T-cell (primary cell): Measurements from ENCODE around the gene FHOD3. TPM values are rescaled to one million over a fixed set of nuclear protein-coding genes. Genes with fewer than 3 reads are reported as not detected.

ENCODE experiments used
- ATAC-seq, 4 experiments: fragments of 200-7000 bp in 3 of 4; fragments of 150-1000 bp in 1 of 4; cut with Tn5 transposase; replicated peaks in 1 of 4; 1 replicate in 3 of 4; 2 replicates in 1 of 4; pipeline ENCODE4 v1.10.0; 2021; ENCODE audit warnings: moderate library complexity in 3 of 4, mild to moderate bottlenecking in 2 of 4, moderate number of reproducible peaks in 1 of 4
- CTCF ChIA-PET, 2 donors: fragments of 300-600 bp; sonication (Branson Sonifier 250); formaldehyde crosslinking; loops; one replicate each; lab custom pipeline; 2022; ENCODE audit warnings: antibody characterized with exemption in 2 of 2; lab: Charles Lee
- POLR2A ChIA-PET, 2 donors: fragments of 300-600 bp; sonication (Branson Sonifier 250); formaldehyde crosslinking; loops; one replicate each; lab custom pipeline; 2022; ENCODE audit warnings: antibody characterized with exemption in 2 of 2; lab: Charles Lee
- DNase-seq, 35 experiments: peaks; one replicate each; pipeline versions ENCODE4 v3.0.0 to v3.0.0-alpha.2; 2013 to 2023
- H3K27ac ChIP-seq: one replicate; pipeline ENCODE4 v1.5.1; 2013; ENCODE audit warnings: low read length
- H3K27me3 ChIP-seq, 2 experiments: replicated peaks in 1 of 2; 1 replicate in 1 of 2; 2 replicates in 1 of 2; pipeline versions ENCODE4 v1.6.1 to v1.7.0; 2013; ENCODE audit warnings: low read length in 1 of 2, mixed read lengths in 1 of 2; ENCODE audit not compliant: control insufficient read depth in 2 of 2, insufficient read depth in 2 of 2; ENCODE audit errors: extremely low read depth in 1 of 2
- H3K36me3 ChIP-seq, 2 donors: 1 replicate in 1 of 2; 2 replicates in 1 of 2; pipeline versions ENCODE4 v1.6.1 to v1.7.0; 2013; ENCODE audit warnings: low read length in 1 of 2; ENCODE audit not compliant: control insufficient read depth in 2 of 2, insufficient read depth in 1 of 2; ENCODE audit errors: extremely low read depth in 1 of 2
- H3K4me1 ChIP-seq, 2 experiments: 1 replicate in 1 of 2; 2 replicates in 1 of 2; pipeline versions ENCODE4 v1.6.1 to v1.7.0; 2013; ENCODE audit warnings: low read length in 2 of 2, mixed read lengths in 1 of 2; ENCODE audit not compliant: insufficient read depth in 2 of 2, control insufficient read depth in 1 of 2; ENCODE audit errors: extremely low read depth in 1 of 2
- H3K4me3 ChIP-seq, 2 donors: 1 replicate in 1 of 2; 2 replicates in 1 of 2; pipeline versions ENCODE4 v1.5.1 to v1.7.0; 2013; ENCODE audit warnings: mild to moderate bottlenecking in 2 of 2, low read length in 1 of 2, moderate library complexity in 1 of 2; ENCODE audit not compliant: control insufficient read depth in 1 of 2; ENCODE audit errors: extremely low read depth in 1 of 2
- H3K9me3 ChIP-seq: 2 replicates; pipeline ENCODE4 v1.7.0; 2013
- H3K27ac Mint-ChIP-seq, 2 donors: one replicate each; pipeline ENCODE4 v1.8.0; 2020 to 2021; ENCODE audit warnings: mild to moderate bottlenecking in 2 of 2, mixed read lengths in 2 of 2
- H3K27me3 Mint-ChIP-seq, 2 donors: one replicate each; pipeline ENCODE4 v1.8.0; 2021 to 2022; ENCODE audit warnings: mixed read lengths in 2 of 2
- H3K36me3 Mint-ChIP-seq: one replicate; pipeline ENCODE4 v1.8.0; 2021; ENCODE audit warnings: mixed read lengths
- H3K4me1 Mint-ChIP-seq, 3 donors: one replicate each; pipeline ENCODE4 v1.8.0; 2020 to 2022; ENCODE audit warnings: mixed read lengths in 3 of 3, mild to moderate bottlenecking in 1 of 3
- H3K4me3 Mint-ChIP-seq, 3 donors: one replicate each; pipeline ENCODE4 v1.8.0; 2020 to 2022; ENCODE audit warnings: mild to moderate bottlenecking in 3 of 3, mixed read lengths in 3 of 3, moderate library complexity in 3 of 3
- H3K9me3 Mint-ChIP-seq, 3 donors: one replicate each; pipeline ENCODE4 v1.8.0; 2020 to 2022; ENCODE audit warnings: mixed read lengths in 3 of 3
- WGBS: methylation state at CpG from one replicate; pipeline ENCODE4 v1.1.5; 2013; ENCODE audit warnings: missing lambda C conversion rate; ENCODE audit not compliant: insufficient coverage; 5-methylcytosine and 5-hydroxymethylcytosine counted together
- total RNA-seq, 35 experiments: library from RNA in 6 of 35; stranded (reverse) in 6 of 35; fragments of 120-200 nt in 1 of 35; gene quantifications; one replicate each; pipeline versions ENCODE4 v1.2.1 to v1.2.4 and lab custom pipeline; 2013 to 2026

Gene FHOD3
- total RNA-seq, 5 donors from 2014 or later (not counting 1 experiment from before 2014, with no cell fraction given): 0.06 TPM; not detected in 4

- Mint-ChIP-seq H3K27ac (no peak overlapping the region), H3K27me3 (peaks cover 2 to 17% of the 10 kb centered on the region in 2 donors), H3K4me1 (no peaks in the 10 kb centered on the region), H3K4me3 (no peak overlapping the region), H3K36me3 (no peaks in the 10 kb centered on the region), H3K9me3 (no peaks in the 10 kb centered on the region)
- no peak for ATAC-seq
- H3K27me3 ChIP-seq: peaks cover 0 to 7% of the 10 kb centered on the region in 2 experiments
- ChIA-PET CTCF (no interaction called here), POLR2A (no interaction called here)
- no peaks in the 10 kb centered on the region for H3K36me3 ChIP-seq
- no peak for DNase-seq
- 67% methylated on average over 2 of the region's 2 CpGs for WGBS
- H3K27ac ChIP-seq: no peak overlapping the region
- no peaks in the 10 kb centered on the region for H3K4me1 ChIP-seq
- no peaks in the 10 kb centered on the region for H3K9me3 ChIP-seq
- no peak overlapping the region for H3K4me3 ChIP-seq
These were observed 188.3 kb downstream of the FHOD3 start for GRCh38 chr18:36485772-36486171.

GRCh38 chr18:36488131-36488530, 190.6 kb downstream of the FHOD3 start:
- Histone ChIP-seq H3K9me3 (no peaks in the 10 kb centered on the region), H3K4me1 (no peaks in the 10 kb centered on the region), H3K4me3 (no peak overlapping the region), H3K27ac (no peak overlapping the region), H3K27me3 (peaks cover 0 to 7% of the 10 kb centered on the region in 2 experiments), H3K36me3 (no peaks in the 10 kb centered on the region)
- no peaks in the 10 kb centered on the region for H3K4me1 Mint-ChIP-seq
- H3K27ac Mint-ChIP-seq: no peak overlapping the region
- H3K4me3 Mint-ChIP-seq: no peak overlapping the region
- DNase-seq (no peak), ATAC-seq (no peak)
- H3K36me3 Mint-ChIP-seq: no peaks in the 10 kb centered on the region
- H3K27me3 Mint-ChIP-seq: peaks cover 3 to 17% of the 10 kb centered on the region in 2 donors
- ChIA-PET CTCF (no interaction called here), POLR2A (no interaction called here)
- 33% methylated on average over 1 of the region's 2 CpGs for WGBS
- H3K9me3 Mint-ChIP-seq: no peaks in the 10 kb centered on the region

- H3K36me3 Mint-ChIP-seq: no peaks in the 10 kb centered on the region
- DNase-seq (no peak), ATAC-seq (no peak)
- Histone ChIP-seq H3K4me3 (no peak overlapping the region), H3K27ac (no peak overlapping the region), H3K27me3 (peaks cover 0 to 6% of the 10 kb centered on the region in 2 experiments), H3K36me3 (no peaks in the 10 kb centered on the region), H3K4me1 (peaks cover 1% of the 10 kb centered on the region in 2 experiments), H3K9me3 (no peaks in the 10 kb centered on the region)
- POLR2A ChIA-PET: no interaction called here
- peaks cover 3 to 13% of the 10 kb centered on the region in 2 donors for H3K27me3 Mint-ChIP-seq
- H3K9me3 Mint-ChIP-seq: no peaks in the 10 kb centered on the region
- H3K4me3 Mint-ChIP-seq: no peak overlapping the region
- whole genome bisulfite sequencing: no CpG with 5 or more reads among the region's 4 CpGs
- no peak overlapping the region for H3K27ac Mint-ChIP-seq
- H3K4me1 Mint-ChIP-seq: peaks cover 0 to 2% (median 0%) of the 10 kb centered on the region in 3 donors
- CTCF ChIA-PET: no interaction called here
These were observed 193.4 kb downstream of the FHOD3 start for GRCh38 chr18:36490897-36491296.

- ChIA-PET CTCF (no interaction called here), POLR2A (no interaction called here)
- Histone ChIP-seq H3K27ac (no peak overlapping the region), H3K4me1 (peaks cover 4 to 6% of the 10 kb centered on the region in 2 experiments), H3K27me3 (peaks cover 0 to 6% of the 10 kb centered on the region in 2 experiments), H3K9me3 (no peaks in the 10 kb centered on the region), H3K36me3 (no peaks in the 10 kb centered on the region), H3K4me3 (no peak overlapping the region)
- no CpG with 5 or more reads among the region's 6 CpGs for WGBS
- DNase-seq (no peak), ATAC-seq (no peak)
- Mint-ChIP-seq H3K4me1 (peaks cover 0 to 6% (median 0%) of the 10 kb centered on the region in 3 donors), H3K4me3 (no peak overlapping the region), H3K9me3 (no peaks in the 10 kb centered on the region), H3K27me3 (peaks cover 3 to 6% of the 10 kb centered on the region in 2 donors), H3K27ac (no peak overlapping the region), H3K36me3 (no peaks in the 10 kb centered on the region)
These were observed 195.3 kb downstream of the FHOD3 start for GRCh38 chr18:36492604-36493329.

- WGBS: 70% methylated on average over 12 of the region's 15 CpGs
- POLR2A ChIA-PET: no interaction called here
These were observed 196.0 kb downstream of the FHOD3 start for GRCh38 chr18:36493349-36494159.

GRCh38 chr18:36494160-36494437, 196.6 kb downstream of the FHOD3 start:
- CTCF ChIA-PET: no interaction called here
- Histone ChIP-seq H3K27me3 (peaks cover 0 to 6% of the 10 kb centered on the region in 2 experiments), H3K27ac (no peak overlapping the region), H3K4me3 (no peak overlapping the region), H3K4me1 (peaks cover 4 to 6% of the 10 kb centered on the region in 2 experiments), H3K9me3 (no peaks in the 10 kb centered on the region), H3K36me3 (no peaks in the 10 kb centered on the region)
- DNase-seq (no peak), ATAC-seq (no peak)
- Mint-ChIP-seq H3K9me3 (no peaks in the 10 kb centered on the region), H3K4me3 (no peak overlapping the region), H3K27ac (no peak overlapping the region), H3K36me3 (no peaks in the 10 kb centered on the region), H3K27me3 (peaks cover 0 to 3% of the 10 kb centered on the region in 2 donors), H3K4me1 (peaks cover 0 to 6% (median 0%) of the 10 kb centered on the region in 3 donors)
- POLR2A ChIA-PET: no interaction called here

More at GRCh38 chr18:36493349-36494159, 196.0 kb downstream of the FHOD3 start:
- H3K4me3 ChIP-seq: no peak overlapping the region
- peaks cover 0 to 6% (median 0%) of the 10 kb centered on the region in 3 donors for H3K4me1 Mint-ChIP-seq
- H3K4me1 ChIP-seq: peaks cover 4 to 6% of the 10 kb centered on the region in 2 experiments
- ATAC-seq (no peak), DNase-seq (no peak)
- H3K27ac ChIP-seq: no peak overlapping the region
- CTCF ChIA-PET: no interaction called here
- H3K9me3 ChIP-seq: no peaks in the 10 kb centered on the region
- H3K9me3 Mint-ChIP-seq: no peaks in the 10 kb centered on the region
- peaks cover 3 to 5% of the 10 kb centered on the region in 2 donors for H3K27me3 Mint-ChIP-seq
- H3K27me3 ChIP-seq: peaks cover 0 to 6% of the 10 kb centered on the region in 2 experiments
- H3K4me3 Mint-ChIP-seq: no peak overlapping the region
- no peaks in the 10 kb centered on the region for H3K36me3 Mint-ChIP-seq
- no peak overlapping the region for H3K27ac Mint-ChIP-seq
- no peaks in the 10 kb centered on the region for H3K36me3 ChIP-seq
